GM12878 (cell line): Measurements from ENCODE around the gene MCC. TPM values are rescaled to one million over a fixed set of nuclear protein-coding genes. Genes with fewer than 3 reads are reported as not detected.

Source experiments
- ATAC-seq: fragments of 200-7000 bp; cut with Tn5 transposase; 3 replicates; pipeline ENCODE4 v1.9.1; 2020; ENCODE audit warnings: mild to moderate bottlenecking, moderate library complexity
- BruUV-seq: library from RNA; stranded (reverse); fragments of 400-500 nt; replicated peaks from 2 replicates; lab custom pipeline; 2021; lab: Mats Ljungman, UMichigan
- CTCF ChIA-PET: fragments of 300-600 bp; sonication (Branson Sonifier 250); formaldehyde crosslinking; extraction: SDS; loops from one replicate; lab custom pipeline; 2021; ENCODE audit warnings: inconsistent platforms; lab: Yijun Ruan, JAX
- POLR2A ChIA-PET: fragments of 350-600 bp; formaldehyde crosslinking; extraction: SDS; loops from one replicate; lab custom pipeline; 2021; ENCODE audit warnings: inconsistent platforms; lab: Charles Lee
- RAD21 ChIA-PET: fragments of 300-600 bp; sonication (Branson Sonifier 250); formaldehyde crosslinking; loops from one replicate; lab custom pipeline; 2023; ENCODE audit warnings: antibody characterized with exemption; ENCODE audit not compliant: unreplicated experiment; lab: Charles Lee
- SMC1A ChIA-PET: fragments of 300-600 bp; sonication (Branson Sonifier 250); formaldehyde crosslinking; loops from one replicate; lab custom pipeline; 2023; ENCODE audit not compliant: unreplicated experiment, uncharacterized antibody; lab: Charles Lee
- DNase-seq: peaks from one replicate; pipeline ENCODE4 v3.0.0-alpha.2; 2011; ENCODE audit warnings: low read depth, low spot score
- FAIRE-seq: peaks from 3 replicates; lab custom pipeline; 2011; peaks lifted over from hg19 to GRCh38; lab: Jason Lieb, UNC
- H2AFZ ChIP-seq: 2 replicates; pipeline ENCODE4 v1.6.0; 2011; ENCODE audit warnings: low read depth, low read length, control low read depth; ENCODE audit not compliant: control insufficient read depth
- H3K27ac ChIP-seq: 2 replicates; pipeline ENCODE4 v1.5.1; 2011; ENCODE audit warnings: control low read depth; ENCODE audit not compliant: control insufficient read depth, insufficient read depth
- H3K27me3 ChIP-seq, 2 experiments: replicated peaks in 1 of 2; 2 replicates each; pipeline versions ENCODE4 v1.6.0 to v1.6.1; 2011; ENCODE audit warnings: low read length in 1 of 2; ENCODE audit not compliant: control insufficient read depth in 2 of 2, insufficient read depth in 2 of 2
- H3K36me3 ChIP-seq, 2 experiments: 2 replicates each; pipeline ENCODE4 v1.5.1; 2011; ENCODE audit warnings: low read length in 1 of 2; ENCODE audit not compliant: control insufficient read depth in 2 of 2, insufficient read depth in 2 of 2
- H3K4me1 ChIP-seq: 2 replicates; pipeline ENCODE4 v1.6.1; 2011; ENCODE audit warnings: mild to moderate bottlenecking, low read length, moderate library complexity, mixed read lengths; ENCODE audit not compliant: control insufficient read depth, insufficient read depth
- H3K4me2 ChIP-seq: 2 replicates; pipeline ENCODE4 v1.6.0; 2011; ENCODE audit warnings: control low read depth; ENCODE audit not compliant: control insufficient read depth, insufficient read depth
- H3K4me3 ChIP-seq: fragments of 200-600 bp; sonication (generic); 2 replicates; pipeline ENCODE4 v1.5.1; 2016
- H3K79me2 ChIP-seq: 2 replicates; pipeline ENCODE4 v1.6.0; 2011; ENCODE audit warnings: low read length; ENCODE audit not compliant: control insufficient read depth, insufficient read depth
- H3K9ac ChIP-seq: 2 replicates; pipeline ENCODE4 v1.8.0; 2011; ENCODE audit warnings: low read length, control low read depth, mixed read lengths; ENCODE audit not compliant: control insufficient read depth, insufficient read depth
- H3K9me3 ChIP-seq: replicated peaks from 3 replicates; pipeline ENCODE4 v1.5.1; 2011; ENCODE audit warnings: mild to moderate bottlenecking, low read length; ENCODE audit not compliant: control insufficient read depth, insufficient read depth
- H4K20me1 ChIP-seq: 2 replicates; pipeline ENCODE4 v1.6.0; 2011; ENCODE audit not compliant: control insufficient read depth, insufficient read depth
- ATF7 ChIP-seq: fragments of 450-650 bp; IDR thresholded peaks from 2 replicates; pipeline ENCODE4 v1.6.1; 2016; ENCODE audit warnings: low read depth, mild to moderate bottlenecking
- BACH1 ChIP-seq: fragments of 450-650 bp; IDR thresholded peaks from 2 replicates; pipeline ENCODE4 v1.6.1; 2017; ENCODE audit warnings: mild to moderate bottlenecking, borderline replicate concordance
- BHLHE40 ChIP-seq, 2 experiments: fragments of 450-650 bp in 1 of 2; IDR thresholded peaks; 2 replicates each; pipeline ENCODE4 v1.6.1; 2011 to 2017; ENCODE audit warnings: low read depth in 2 of 2, borderline replicate concordance in 1 of 2, improper control_type of control experiment in 1 of 2, low read length in 1 of 2, mild to moderate bottlenecking in 1 of 2
- EGR1 ChIP-seq, 2 experiments: IDR thresholded peaks; 1 replicate in 1 of 2; 2 replicates in 1 of 2; pipeline ENCODE4 v1.6.1; 2011 to 2012; ENCODE audit warnings: low read depth in 2 of 2, low read length in 2 of 2, borderline replicate concordance in 1 of 2, mild to moderate bottlenecking in 1 of 2, moderate library complexity in 1 of 2
- FOXM1 ChIP-seq: IDR thresholded peaks from 2 replicates; pipeline ENCODE4 v1.6.1; 2012; ENCODE audit warnings: low read depth, mild to moderate bottlenecking, inconsistent platforms, low read length, moderate library complexity
- HDGF ChIP-seq: fragments of 450-650 bp; IDR thresholded peaks from 2 replicates; pipeline ENCODE4 v1.6.1; 2016; ENCODE audit warnings: antibody characterized with exemption
- LARP7 ChIP-seq: fragments of 450-650 bp; IDR thresholded peaks from 2 replicates; pipeline ENCODE4 v1.6.1; 2017; ENCODE audit warnings: mild to moderate bottlenecking
- RUNX3 ChIP-seq: IDR thresholded peaks from 2 replicates; pipeline ENCODE4 v1.6.1; 2012; ENCODE audit warnings: low read length, inconsistent platforms
- SMC3 ChIP-seq: IDR thresholded peaks from 2 replicates; pipeline ENCODE4 v1.6.1; 2011; ENCODE audit warnings: low read length, improper control_type of control experiment, borderline replicate concordance
- TAF1 ChIP-seq: IDR thresholded peaks from 2 replicates; pipeline ENCODE4 v1.6.1; 2011; ENCODE audit warnings: mild to moderate bottlenecking, low read depth, low read length, borderline replicate concordance
- TCF7 ChIP-seq: IDR thresholded peaks from 2 replicates; pipeline ENCODE4 v1.6.1; 2014; ENCODE audit warnings: antibody characterized with exemption, borderline replicate concordance
- USF2 ChIP-seq: IDR thresholded peaks from 2 replicates; pipeline ENCODE4 v1.6.1; 2011; ENCODE audit warnings: low read depth, low read length, improper control_type of control experiment, borderline replicate concordance
- ZBTB4 ChIP-seq: fragments of 450-650 bp; formaldehyde crosslinking; IDR thresholded peaks from 2 replicates; pipeline ENCODE4 v1.4.0; 2022; ENCODE audit warnings: mild to moderate bottlenecking, moderate library complexity
- in situ Hi-C: fragments of 300-500 bp; cut with MboI; formaldehyde crosslinking; loops from 9 replicates; pipeline ENCODE4 v1.14.3; 2018; ENCODE audit warnings: mixed read lengths
- intact Hi-C: fragments of 100-400 bp; cut with micrococcal nuclease; formaldehyde crosslinking; loops from one replicate; pipeline ENCODE4 v1.14.2; 2022; ENCODE audit not compliant: unreplicated experiment
- polyA plus RNA-seq, 11 experiments: library from polyadenylated mRNA; depleted of rRNA in 4 of 11; unstranded in 6 of 11; stranded (reverse) in 5 of 11; fragments of >200 nt; fragmentation: Nextera tagmentation in 4 of 11; fragmentation: Illumina TruSeq in 1 of 11; extraction: Ambion mirVana in 4 of 11; extraction: Trizol in 1 of 11; gene quantifications; 1 replicate in 1 of 11; 2 replicates in 10 of 11; pipeline versions ENCODE4 v1.2.1 to v1.2.3, GENCODE V29; 2011 to 2016; ENCODE audit warnings: inconsistent platforms in 2 of 11, missing spikeins in 2 of 11, low read depth in 1 of 11
- total RNA-seq, 4 experiments: library from RNA; depleted of rRNA in 3 of 4; stranded (reverse); fragments of >200 nt in 3 of 4; fragmentation: Illumina TruSeq in 1 of 4; extraction: Trizol in 1 of 4; gene quantifications; 2 replicates each; pipeline versions ENCODE4 v1.2.1 to v1.2.3, GENCODE V29; 2013 to 2021
- TF ChIP-seq, protein P1 (sequence below): fragments of 450-650 bp; IDR thresholded peaks from 2 replicates; pipeline ENCODE4 v1.6.1; 2016; ENCODE audit warnings: mild to moderate bottlenecking
- TF ChIP-seq, protein P2 (sequence below): fragments of 450-650 bp; IDR thresholded peaks from 2 replicates; pipeline ENCODE4 v1.6.1; 2017; ENCODE audit warnings: low read depth, mild to moderate bottlenecking, moderate library complexity

Gene MCC
- total and polyA plus RNA-seq, 10 of the 15 experiments (the other 5 are each of a cell fraction or from before 2014, with no cell fraction given), result 0.03 to 0.86 (median 0.16) TPM

GRCh38 chr5:113189291-113189690 is 299.0 kb downstream of the MCC start (continued):
- no peak for TF ChIP-seq USF2
- no peak for TF ChIP-seq TCF7
- TF ChIP-seq LARP7, result no peak
- no peak for TF ChIP-seq SMC3
- no peak for TF ChIP-seq ATF7
- TF ChIP-seq, protein P1, sequence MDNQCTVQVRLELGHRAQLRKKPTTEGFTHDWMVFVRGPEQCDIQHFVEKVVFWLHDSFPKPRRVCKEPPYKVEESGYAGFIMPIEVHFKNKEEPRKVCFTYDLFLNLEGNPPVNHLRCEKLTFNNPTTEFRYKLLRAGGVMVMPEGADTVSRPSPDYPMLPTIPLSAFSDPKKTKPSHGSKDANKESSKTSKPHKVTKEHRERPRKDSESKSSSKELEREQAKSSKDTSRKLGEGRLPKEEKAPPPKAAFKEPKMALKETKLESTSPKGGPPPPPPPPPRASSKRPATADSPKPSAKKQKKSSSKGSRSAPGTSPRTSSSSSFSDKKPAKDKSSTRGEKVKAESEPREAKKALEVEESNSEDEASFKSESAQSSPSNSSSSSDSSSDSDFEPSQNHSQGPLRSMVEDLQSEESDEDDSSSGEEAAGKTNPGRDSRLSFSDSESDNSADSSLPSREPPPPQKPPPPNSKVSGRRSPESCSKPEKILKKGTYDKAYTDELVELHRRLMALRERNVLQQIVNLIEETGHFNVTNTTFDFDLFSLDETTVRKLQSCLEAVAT, result no peak
- TF ChIP-seq, protein P2, sequence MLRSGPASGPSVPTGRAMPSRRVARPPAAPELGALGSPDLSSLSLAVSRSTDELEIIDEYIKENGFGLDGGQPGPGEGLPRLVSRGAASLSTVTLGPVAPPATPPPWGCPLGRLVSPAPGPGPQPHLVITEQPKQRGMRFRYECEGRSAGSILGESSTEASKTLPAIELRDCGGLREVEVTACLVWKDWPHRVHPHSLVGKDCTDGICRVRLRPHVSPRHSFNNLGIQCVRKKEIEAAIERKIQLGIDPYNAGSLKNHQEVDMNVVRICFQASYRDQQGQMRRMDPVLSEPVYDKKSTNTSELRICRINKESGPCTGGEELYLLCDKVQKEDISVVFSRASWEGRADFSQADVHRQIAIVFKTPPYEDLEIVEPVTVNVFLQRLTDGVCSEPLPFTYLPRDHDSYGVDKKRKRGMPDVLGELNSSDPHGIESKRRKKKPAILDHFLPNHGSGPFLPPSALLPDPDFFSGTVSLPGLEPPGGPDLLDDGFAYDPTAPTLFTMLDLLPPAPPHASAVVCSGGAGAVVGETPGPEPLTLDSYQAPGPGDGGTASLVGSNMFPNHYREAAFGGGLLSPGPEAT, result no peak
- TF ChIP-seq FOXM1, result no peak
- TF ChIP-seq BACH1, result no peak

DNA sequence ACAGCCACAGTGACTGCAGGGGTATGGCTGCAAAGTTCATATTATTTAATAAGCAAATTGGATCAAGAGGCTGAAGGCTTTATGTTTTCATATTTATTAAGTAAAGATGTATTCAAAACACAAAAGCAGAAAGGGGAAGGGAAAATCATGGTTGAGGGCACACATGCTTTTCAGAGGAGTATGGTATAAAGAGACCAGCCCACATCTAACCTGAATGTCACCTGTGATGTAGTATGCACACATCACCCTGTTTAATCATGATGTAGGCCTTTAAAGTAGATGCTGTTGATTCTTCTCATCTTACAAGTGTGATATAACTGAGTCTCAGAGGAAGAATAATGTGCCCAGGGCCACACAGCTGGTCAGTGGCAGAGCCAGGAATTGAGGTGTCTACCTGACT is 299.8 kb downstream of the MCC start:
- RAD21 ChIA-PET, result no interaction called here

More for the DNA sequence above, 299.8 kb downstream of the MCC start:
- intact Hi-C loops, result no loop called here
- H3K27ac ChIP-seq, result no peak overlapping the region
- H3K9me3 ChIP-seq, result no peaks in the 10 kb centered on the region
- CTCF ChIA-PET, result interaction anchor here (1.2 to 1.3 kb wide), 2 partner anchors 416 to 423 kb away, joined by 3 read pairs; no protein-coding TSS in a partner anchor
- H4K20me1 ChIP-seq, result no peaks in the 10 kb centered on the region
- no peaks in the 10 kb centered on the region; the same call in 1 of the 2 replicates for H3K4me1 ChIP-seq
- no peak for DNase-seq
- ATAC-seq, result no peak
- no peak overlapping the region for H3K4me3 ChIP-seq
- H2AFZ ChIP-seq, result no peak overlapping the region
- in situ Hi-C loops, result no loop called here
- H3K4me2 ChIP-seq, result no peak overlapping the region
- TF ChIP-seq BHLHE40 (IDR thresholded peaks at IDR 0.05; ENCODE audit: borderline replicate concordance in 1 of 2, low read depth in 2 of 2, low read length in 1 of 2) (no peak), EGR1 (IDR thresholded peaks at IDR 0.05; ENCODE audit: borderline replicate concordance in 1 of 2, low read depth in 2 of 2, low read length in 2 of 2) (no peak), HDGF (no peak), ZBTB4 (CRISPR knock-in tag) (no peak), RUNX3 (no peak), TAF1 (no peak)
- FAIRE-seq, result no peak
- H3K36me3 ChIP-seq, result no peaks in the 10 kb centered on the region
- H3K79me2 ChIP-seq, result no peaks in the 10 kb centered on the region
- SMC1A ChIA-PET, result no interaction called here
- H3K9ac ChIP-seq, result no peak overlapping the region
- BruUV-seq, result no TSS peak
- no peaks in the 10 kb centered on the region for H3K27me3 ChIP-seq
- POLR2A ChIA-PET, result no interaction called here
